GM21526 (cell line): Measurements from ENCODE around the gene ARHGEF28.

ENCODE experiments used
- ATAC-seq: cut with Tn5 transposase; IDR thresholded peaks from one replicate; pipeline ENCODE4 v1.9.1; 2021; ENCODE audit warnings: moderate library complexity; ENCODE audit not compliant: unreplicated experiment, low FRiP score

The ARHGEF28 gene

GRCh38 chr5:73836607-73837006, 210.6 kb downstream of the ARHGEF28 start:
- ATAC-seq: no peak

- no peak for ATAC-seq
Observed at GRCh38 chr5:73838901-73839300, 212.9 kb downstream of the ARHGEF28 start.

GRCh38 chr5:73841641-73842040, 215.6 kb downstream of the ARHGEF28 start:
- ATAC-seq: no peak

GRCh38 chr5:73844165-73844564, 218.2 kb downstream of the ARHGEF28 start:
- no peak for ATAC-seq

- ATAC-seq: no peak
Observed at GRCh38 chr5:73851471-73852181, 225.6 kb downstream of the ARHGEF28 start.

- ATAC-seq: no peak
Observed at GRCh38 chr5:73853091-73853490, 227.1 kb downstream of the ARHGEF28 start.

GRCh38 chr5:73856997-73857396, 231.0 kb downstream of the ARHGEF28 start:
- ATAC-seq: no peak

GRCh38 chr5:73857446-73857845, 231.4 kb downstream of the ARHGEF28 start:
- ATAC-seq: no peak

GRCh38 chr5:73858054-73858453, 232.1 kb downstream of the ARHGEF28 start:
- no peak for ATAC-seq

GRCh38 chr5:73858776-73859175, 232.8 kb downstream of the ARHGEF28 start:
- no peak for ATAC-seq

- ATAC-seq: no peak
Observed at GRCh38 chr5:73859696-73860095, 233.7 kb downstream of the ARHGEF28 start.

GRCh38 chr5:73861313-73861988, 235.5 kb downstream of the ARHGEF28 start:
- ATAC-seq: no peak

GRCh38 chr5:73862796-73863195, 236.8 kb downstream of the ARHGEF28 start:
- no peak for ATAC-seq

- ATAC-seq: no peak
Observed at GRCh38 chr5:73863876-73864275, 237.9 kb downstream of the ARHGEF28 start.

- no peak for ATAC-seq
Observed at GRCh38 chr5:73865315-73865714, 239.3 kb downstream of the ARHGEF28 start.

- ATAC-seq: no peak
Observed at GRCh38 chr5:73867345-73868335, 241.6 kb downstream of the ARHGEF28 start.

- no peak for ATAC-seq
Observed at GRCh38 chr5:73883646-73884045, 257.6 kb downstream of the ARHGEF28 start.

GRCh38 chr5:73887688-73888087, 261.7 kb downstream of the ARHGEF28 start:
- no peak for ATAC-seq

GRCh38 chr5:73890569-73890968, 264.6 kb downstream of the ARHGEF28 start:
- ATAC-seq: no peak

- no peak for ATAC-seq
Observed at GRCh38 chr5:73892218-73892617, 266.2 kb downstream of the ARHGEF28 start.

- no peak for ATAC-seq
Observed at GRCh38 chr5:73892806-73893205, 266.8 kb downstream of the ARHGEF28 start.
